Astrocyte of the spinal cord (primary cell): ENCODE results near the gene FBXL3.

Source experiments
- DNase-seq: peaks from one replicate; pipeline ENCODE4 v3.0.0; 2011; ENCODE audit warnings: low read depth, low spot score
- H3K4me3 ChIP-seq: 2 replicates; pipeline ENCODE4 v1.5.1; 2011; ENCODE audit warnings: low read depth, mild to moderate bottlenecking, low read length, moderate library complexity
- in situ Hi-C: cut with HindIII; loops from 2 replicates; pipeline ENCODE4 v1.10.0; 2017; ENCODE audit warnings: low sequenced_read_pairs
- TF ChIP-seq, protein P1 (sequence below): IDR thresholded peaks from 2 replicates; pipeline ENCODE4 v1.5.1; 2012; ENCODE audit warnings: low read depth, mild to moderate bottlenecking, low read length, inconsistent platforms

Gene FBXL3

DNA sequence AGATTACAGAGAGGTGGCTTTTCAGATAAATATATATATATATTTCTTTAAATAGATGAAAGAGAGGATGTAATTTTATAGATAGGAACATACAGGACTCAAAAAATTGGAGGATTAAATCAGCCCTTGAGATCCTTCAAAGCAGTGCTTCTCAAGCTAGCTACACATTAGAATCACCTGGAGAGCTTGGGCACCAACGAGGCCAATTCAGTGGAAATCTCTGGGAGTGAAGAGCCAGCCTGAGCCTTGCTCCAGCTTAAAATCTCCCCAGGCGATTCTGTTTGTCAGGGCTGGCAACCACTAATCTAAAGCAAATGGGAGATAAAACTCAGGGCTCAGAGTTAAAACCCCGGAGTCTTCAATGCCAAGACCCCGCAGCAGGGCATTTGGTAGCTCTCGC is 50.0 kb downstream of the FBXL3 start:
- TF ChIP-seq, protein P1, sequence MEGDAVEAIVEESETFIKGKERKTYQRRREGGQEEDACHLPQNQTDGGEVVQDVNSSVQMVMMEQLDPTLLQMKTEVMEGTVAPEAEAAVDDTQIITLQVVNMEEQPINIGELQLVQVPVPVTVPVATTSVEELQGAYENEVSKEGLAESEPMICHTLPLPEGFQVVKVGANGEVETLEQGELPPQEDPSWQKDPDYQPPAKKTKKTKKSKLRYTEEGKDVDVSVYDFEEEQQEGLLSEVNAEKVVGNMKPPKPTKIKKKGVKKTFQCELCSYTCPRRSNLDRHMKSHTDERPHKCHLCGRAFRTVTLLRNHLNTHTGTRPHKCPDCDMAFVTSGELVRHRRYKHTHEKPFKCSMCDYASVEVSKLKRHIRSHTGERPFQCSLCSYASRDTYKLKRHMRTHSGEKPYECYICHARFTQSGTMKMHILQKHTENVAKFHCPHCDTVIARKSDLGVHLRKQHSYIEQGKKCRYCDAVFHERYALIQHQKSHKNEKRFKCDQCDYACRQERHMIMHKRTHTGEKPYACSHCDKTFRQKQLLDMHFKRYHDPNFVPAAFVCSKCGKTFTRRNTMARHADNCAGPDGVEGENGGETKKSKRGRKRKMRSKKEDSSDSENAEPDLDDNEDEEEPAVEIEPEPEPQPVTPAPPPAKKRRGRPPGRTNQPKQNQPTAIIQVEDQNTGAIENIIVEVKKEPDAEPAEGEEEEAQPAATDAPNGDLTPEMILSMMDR: no peak
- in situ Hi-C loops: no loop called here
- no peak overlapping the region for H3K4me3 ChIP-seq
- no peak for DNase-seq

DNA sequence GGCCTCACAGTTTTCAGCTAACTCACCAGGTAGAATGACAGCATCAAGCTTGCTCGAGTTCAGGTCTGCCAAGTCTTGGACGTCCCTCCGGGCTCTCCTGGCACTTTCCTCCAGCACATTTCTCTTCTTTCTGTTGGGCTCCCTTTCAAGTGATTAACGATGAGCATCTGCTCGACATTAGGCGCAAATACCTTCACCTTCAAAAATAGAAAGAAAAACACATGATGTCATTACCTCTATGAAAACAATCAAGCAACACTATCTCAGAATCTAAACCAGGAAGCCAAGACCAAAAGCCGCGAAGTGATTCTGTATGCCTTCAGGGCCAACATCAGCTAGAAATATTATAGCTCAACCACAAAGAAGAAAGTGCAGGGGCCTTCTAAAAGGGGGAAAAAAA is 50.5 kb downstream of the FBXL3 start:
- DNase-seq: peak; percentile 27
- TF ChIP-seq, protein P1: no peak
- in situ Hi-C loops: no loop called here
- no peak overlapping the region for H3K4me3 ChIP-seq

DNA sequence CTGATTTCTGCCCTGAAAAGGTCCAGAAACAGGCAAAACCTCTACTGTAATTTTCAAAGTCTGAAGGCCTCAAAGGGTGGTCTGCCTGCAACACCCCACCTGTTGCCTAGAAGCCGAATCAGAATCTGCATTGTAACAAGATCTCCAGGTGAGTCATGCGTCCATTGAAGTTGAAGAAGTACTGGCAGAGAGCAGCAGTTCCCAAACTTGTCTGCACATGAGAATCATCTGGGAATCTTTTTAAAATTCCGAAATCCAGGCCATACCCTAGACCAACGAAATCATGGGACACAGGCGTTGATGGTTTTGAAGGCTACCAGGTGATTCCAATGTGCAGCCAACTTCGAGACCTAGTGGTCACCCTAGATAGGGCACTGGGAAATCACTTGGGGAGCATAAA is 51.1 kb downstream of the FBXL3 start:
- DNase-seq: no peak
- in situ Hi-C loops: no loop called here
- TF ChIP-seq, protein P1: no peak
- H3K4me3 ChIP-seq: no peak overlapping the region

DNA sequence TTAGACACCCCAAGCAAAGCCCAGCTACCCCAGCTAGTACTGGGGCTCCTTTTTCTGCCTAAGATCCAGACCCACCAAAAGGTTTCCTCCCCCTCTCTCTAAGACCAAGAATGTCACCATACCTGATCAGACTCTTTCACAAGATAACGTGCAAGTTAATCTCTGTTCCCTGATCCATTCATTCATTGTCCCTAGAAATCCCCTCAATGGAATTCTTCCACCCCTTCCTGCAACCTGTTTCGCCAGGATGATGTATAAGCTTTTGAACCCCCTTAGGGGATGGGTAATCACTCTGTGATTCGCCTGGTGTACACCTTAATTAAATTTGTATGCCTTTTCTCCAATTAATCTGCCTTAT is 52.4 kb downstream of the FBXL3 start:
- TF ChIP-seq, protein P1: no peak
- DNase-seq: no peak
- H3K4me3 ChIP-seq: no peak overlapping the region
- in situ Hi-C loops: no loop called here

DNA sequence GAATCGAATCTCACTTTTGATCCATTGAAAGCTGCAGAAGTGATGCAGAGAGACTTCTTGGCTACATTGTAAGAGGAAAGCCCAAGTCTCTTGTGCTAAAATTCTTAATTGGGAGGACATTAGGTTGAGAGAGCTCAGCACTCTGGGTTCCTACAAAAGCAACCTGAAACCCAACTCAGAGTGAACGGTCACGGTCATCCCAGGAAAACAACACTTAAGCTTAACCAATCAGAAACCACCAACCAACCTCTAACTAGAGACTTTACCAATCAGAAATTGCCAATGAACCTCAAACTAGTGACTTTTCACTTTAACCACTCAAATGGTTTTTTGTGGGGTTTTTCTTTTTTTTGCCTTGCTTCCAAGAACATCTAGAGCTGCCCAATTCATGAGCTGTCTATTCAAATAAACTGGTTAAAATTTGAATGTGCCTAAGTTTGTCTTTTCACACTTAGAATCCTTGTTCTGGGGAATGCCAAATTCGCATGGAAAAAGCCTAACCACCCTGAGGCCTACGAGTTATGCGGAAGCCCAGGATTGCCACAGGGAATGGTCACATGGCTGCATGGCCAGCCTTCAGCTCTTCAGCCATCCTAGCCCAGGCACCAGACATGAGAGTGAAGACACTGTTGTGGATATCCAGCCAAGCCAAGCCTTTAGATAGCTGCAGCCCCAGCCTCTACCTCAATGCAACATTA is 52.9 kb downstream of the FBXL3 start:
- no peak for DNase-seq
- in situ Hi-C loops: no loop called here
- TF ChIP-seq, protein P1: no peak
- no peak overlapping the region for H3K4me3 ChIP-seq

DNA sequence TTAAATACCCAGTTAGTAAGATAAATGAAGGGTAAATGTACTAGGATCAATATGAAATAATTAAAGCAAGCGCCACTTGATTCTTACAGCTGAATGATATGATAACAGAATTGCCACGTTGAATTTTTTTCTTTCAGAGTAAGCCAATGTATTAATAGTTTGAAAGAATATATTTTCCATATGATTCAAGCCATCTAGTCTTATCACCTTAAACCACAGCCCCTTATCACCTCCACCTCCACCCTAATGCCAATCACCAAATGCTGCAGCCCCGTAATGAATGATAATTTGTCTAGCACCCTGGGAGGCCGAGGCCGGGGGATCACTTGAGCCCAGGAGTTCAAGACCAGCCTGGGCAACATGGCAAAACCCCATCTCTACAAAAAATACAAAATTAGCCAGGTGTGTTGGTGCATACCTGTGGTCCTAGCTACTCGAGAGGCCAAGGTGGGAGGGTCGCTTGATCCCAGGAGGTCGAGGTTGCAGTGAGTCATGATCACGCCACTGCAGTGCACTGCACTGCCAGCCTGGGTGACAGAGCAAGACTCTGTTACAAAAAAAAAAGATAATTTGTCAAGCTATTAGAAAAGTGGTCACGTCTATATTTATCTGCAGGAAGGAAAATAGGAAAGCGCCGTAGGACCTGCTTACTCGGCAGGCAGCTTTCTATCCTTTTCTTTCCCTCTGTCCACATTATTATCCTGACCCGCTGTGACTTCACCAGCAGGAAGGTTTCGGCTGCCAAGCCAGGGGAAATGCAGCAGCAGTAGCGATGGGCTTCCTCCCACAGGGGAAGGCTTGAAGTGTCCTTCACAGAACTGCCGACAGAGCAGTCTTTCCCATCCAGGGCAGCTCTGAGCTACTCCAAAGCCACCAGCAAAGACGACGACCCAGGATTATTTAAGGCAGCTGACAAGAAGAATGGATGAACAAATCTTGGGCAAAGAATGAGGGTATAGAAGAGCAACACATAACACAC is 54.8 kb downstream of the FBXL3 start:
- no peak overlapping the region for H3K4me3 ChIP-seq
- in situ Hi-C loops: no loop called here
- peak; percentile 32 for DNase-seq
- TF ChIP-seq, protein P1: no peak
